Prostate gland (tissue), 2 donors: Measurements from ENCODE around the gene FOXN1.

Source experiments
- POLR2A ChIP-seq: fragments of 450-650 bp; IDR thresholded peaks from one replicate; pipeline ENCODE4 v1.6.1; 2016; ENCODE audit warnings: antibody characterized with exemption, mild to moderate bottlenecking
- POLR2AphosphoS5 ChIP-seq: sonication (generic); formaldehyde crosslinking; IDR thresholded peaks from one replicate; pipeline ENCODE4 v1.6.1; 2017; ENCODE audit warnings: antibody characterized with exemption
- TF ChIP-seq, protein P1 (sequence below), 4 experiments: fragments of 200-600 bp in 2 of 4; fragments of 450-650 bp in 2 of 4; sonication (generic) in 2 of 4; IDR thresholded peaks; 1 replicate in 3 of 4; 2 replicates in 1 of 4; pipeline ENCODE4 v1.5.1; 2016 to 2019; ENCODE audit warnings: antibody characterized with exemption in 4 of 4, mild to moderate bottlenecking in 2 of 4, moderate library complexity in 2 of 4

DNA sequence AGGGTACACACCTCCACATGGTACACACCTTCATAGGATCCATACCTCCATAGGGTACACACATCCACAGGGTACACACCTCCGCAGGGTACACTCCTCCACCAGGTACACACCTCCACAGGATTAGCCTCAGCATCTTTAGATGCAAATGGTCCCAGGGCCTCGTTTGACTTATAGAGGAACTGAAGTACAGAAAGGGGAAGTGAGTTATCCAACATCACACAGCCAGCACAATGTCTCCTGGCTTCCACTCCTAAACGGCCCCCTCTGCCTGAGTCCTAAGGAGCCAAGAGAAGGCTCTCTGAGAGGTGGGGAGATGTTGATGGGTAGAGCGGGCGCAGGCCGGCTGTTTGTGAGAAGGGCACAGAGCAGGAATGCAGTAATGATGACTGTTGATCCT, 12.0 kb downstream of the FOXN1 start:
- TF ChIP-seq, protein P1, sequence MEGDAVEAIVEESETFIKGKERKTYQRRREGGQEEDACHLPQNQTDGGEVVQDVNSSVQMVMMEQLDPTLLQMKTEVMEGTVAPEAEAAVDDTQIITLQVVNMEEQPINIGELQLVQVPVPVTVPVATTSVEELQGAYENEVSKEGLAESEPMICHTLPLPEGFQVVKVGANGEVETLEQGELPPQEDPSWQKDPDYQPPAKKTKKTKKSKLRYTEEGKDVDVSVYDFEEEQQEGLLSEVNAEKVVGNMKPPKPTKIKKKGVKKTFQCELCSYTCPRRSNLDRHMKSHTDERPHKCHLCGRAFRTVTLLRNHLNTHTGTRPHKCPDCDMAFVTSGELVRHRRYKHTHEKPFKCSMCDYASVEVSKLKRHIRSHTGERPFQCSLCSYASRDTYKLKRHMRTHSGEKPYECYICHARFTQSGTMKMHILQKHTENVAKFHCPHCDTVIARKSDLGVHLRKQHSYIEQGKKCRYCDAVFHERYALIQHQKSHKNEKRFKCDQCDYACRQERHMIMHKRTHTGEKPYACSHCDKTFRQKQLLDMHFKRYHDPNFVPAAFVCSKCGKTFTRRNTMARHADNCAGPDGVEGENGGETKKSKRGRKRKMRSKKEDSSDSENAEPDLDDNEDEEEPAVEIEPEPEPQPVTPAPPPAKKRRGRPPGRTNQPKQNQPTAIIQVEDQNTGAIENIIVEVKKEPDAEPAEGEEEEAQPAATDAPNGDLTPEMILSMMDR (IDR thresholded peaks at IDR 0.05), result no peak
- TF ChIP-seq POLR2A, result no peak
- no peak for TF ChIP-seq POLR2AphosphoS5
